ENCODE measurements around the gene SYT1.

Gene SYT1

DNA sequence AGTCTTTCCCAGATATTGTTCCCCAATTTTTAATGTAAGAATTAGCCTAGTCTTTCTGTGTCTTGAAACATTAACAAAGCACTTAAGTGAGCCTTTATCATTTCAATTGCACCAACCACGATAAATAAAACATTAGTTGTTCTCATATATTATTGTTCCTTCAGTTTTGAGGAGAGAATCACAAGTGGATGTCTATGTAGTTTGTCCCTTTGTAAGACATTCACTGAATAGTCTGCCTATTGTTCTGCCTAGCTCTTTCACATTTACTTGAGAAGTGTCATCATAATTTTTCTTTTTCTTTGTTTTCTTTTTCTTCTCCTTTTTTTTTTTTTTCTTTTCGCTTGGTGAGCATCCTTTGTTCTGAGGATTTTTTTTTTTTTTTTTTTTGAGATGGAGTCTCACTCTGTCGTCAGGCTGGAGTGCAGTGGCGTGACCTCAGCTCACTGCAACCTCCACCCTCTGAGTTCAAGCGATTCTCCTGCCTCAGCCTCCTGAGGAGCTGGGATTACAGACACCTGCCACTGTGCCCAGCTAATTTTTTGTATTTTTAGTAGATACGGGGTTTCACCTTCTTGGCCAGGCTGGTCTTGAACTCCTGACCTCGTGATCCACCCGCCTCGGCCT, 129.7 kb downstream of the SYT1 start:
- no peaks in the 10 kb centered on the region for H3K9me3 ChIP-seq (ENCODE audit: insufficient read depth, low read depth, low read length)
- no peaks in the 10 kb centered on the region; the same call in 1 of the 2 replicates for H3K36me3 ChIP-seq (ENCODE audit: insufficient read depth, low read depth, low read length)
- H3K27ac ChIP-seq (ENCODE audit: low read length), result no peak overlapping the region
- no peak overlapping the region for H3K4me3 ChIP-seq (ENCODE audit: low read length)
- peaks cover 4% of the 10 kb centered on the region; the same call in 1 of the 2 replicates for H3K4me1 ChIP-seq (ENCODE audit: insufficient read depth, low read length)
- no peaks in the 10 kb centered on the region for H3K27me3 ChIP-seq (ENCODE audit: insufficient read depth, low read length)
- H3K9ac ChIP-seq (ENCODE audit: low read depth, low read length), result no peak overlapping the region

DNA sequence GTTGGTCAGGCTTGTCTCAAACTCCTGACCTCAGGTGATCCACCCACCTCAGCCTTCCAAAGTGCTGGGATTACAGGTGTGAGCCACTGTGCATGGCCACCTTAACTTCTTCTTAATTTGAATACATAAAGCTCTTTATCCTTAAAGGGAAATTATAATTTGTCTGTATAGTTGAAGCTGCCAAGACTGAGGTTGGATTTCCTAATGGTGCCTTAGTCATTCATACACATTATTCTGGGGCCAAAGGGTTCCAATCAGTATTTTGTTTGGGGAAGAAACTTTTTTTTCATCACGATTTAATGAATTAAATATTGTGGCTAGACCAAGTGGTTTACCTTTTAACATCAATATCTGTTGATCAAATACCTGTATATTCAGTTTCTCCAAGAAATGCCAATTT, 135.9 kb downstream of the SYT1 start:
- H3K27ac ChIP-seq (ENCODE audit: low read length), result no peak overlapping the region
- H3K4me1 ChIP-seq (ENCODE audit: insufficient read depth, low read length), result peaks cover 17% of the 10 kb centered on the region; the same call in 1 of the 2 replicates
- H3K9ac ChIP-seq (ENCODE audit: low read depth, low read length), result no peak overlapping the region
- H3K27me3 ChIP-seq (ENCODE audit: insufficient read depth, low read length), result no peaks in the 10 kb centered on the region
- H3K4me3 ChIP-seq (ENCODE audit: low read length), result no peak overlapping the region
- no peaks in the 10 kb centered on the region; the same call in 1 of the 2 replicates for H3K36me3 ChIP-seq (ENCODE audit: insufficient read depth, low read depth, low read length)
- H3K9me3 ChIP-seq (ENCODE audit: insufficient read depth, low read depth, low read length), result no peaks in the 10 kb centered on the region

DNA sequence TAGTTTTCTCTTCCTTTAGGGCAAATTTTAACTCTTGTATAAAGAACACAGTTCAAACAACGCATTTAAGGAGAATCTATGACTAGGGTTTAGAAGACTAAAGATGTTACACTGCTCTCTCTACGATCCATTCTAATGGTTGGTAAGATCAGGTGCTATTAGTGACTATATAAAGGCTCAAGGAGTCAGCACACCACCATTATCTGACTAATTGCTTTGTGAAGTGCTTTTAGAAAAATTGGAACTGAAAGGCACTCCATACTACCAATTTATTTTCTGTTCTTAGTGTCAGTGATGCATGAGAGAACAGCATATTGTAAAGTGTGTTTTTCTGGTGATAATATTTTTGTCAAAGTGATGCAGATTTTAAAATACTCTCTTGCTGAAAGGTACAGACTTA, 136.8 kb downstream of the SYT1 start:
- Histone ChIP-seq H3K4me3 (ENCODE audit: low read length) (no peak overlapping the region), H3K9ac (ENCODE audit: low read depth, low read length) (no peak overlapping the region), H3K9me3 (ENCODE audit: insufficient read depth, low read depth, low read length) (no peaks in the 10 kb centered on the region), H3K36me3 (ENCODE audit: insufficient read depth, low read depth, low read length) (no peaks in the 10 kb centered on the region; the same call in 1 of the 2 replicates), H3K27ac (ENCODE audit: low read length) (no peak overlapping the region), H3K27me3 (ENCODE audit: insufficient read depth, low read length) (no peaks in the 10 kb centered on the region), H3K4me1 (ENCODE audit: insufficient read depth, low read length) (peaks cover 17% of the 10 kb centered on the region; the same call in 1 of the 2 replicates)

DNA sequence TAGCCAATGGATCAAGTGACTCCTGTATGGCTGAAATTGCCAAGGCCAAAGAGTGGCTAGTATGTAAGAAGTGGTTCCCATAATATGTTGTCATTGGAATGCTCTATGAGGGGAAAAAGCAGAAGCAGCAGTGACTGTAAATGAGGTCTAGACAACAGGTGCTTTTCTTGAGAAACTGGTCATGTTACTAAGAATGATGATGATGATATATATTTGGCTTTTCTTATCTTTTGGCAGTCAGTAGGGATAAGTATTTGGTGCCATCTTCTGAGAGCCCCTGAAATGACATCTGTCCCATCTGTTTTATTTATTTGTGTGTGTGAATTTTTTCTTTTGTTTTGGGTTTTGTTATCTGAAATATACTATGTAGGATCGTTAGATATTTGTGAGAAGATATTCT, 141.7 kb downstream of the SYT1 start:
- peaks cover 13% of the 10 kb centered on the region; the same call in 1 of the 2 replicates for H3K4me1 ChIP-seq (ENCODE audit: insufficient read depth, low read length)
- no peaks in the 10 kb centered on the region for H3K27me3 ChIP-seq (ENCODE audit: insufficient read depth, low read length)
- H3K36me3 ChIP-seq (ENCODE audit: insufficient read depth, low read depth, low read length), result no peaks in the 10 kb centered on the region
- no peak overlapping the region for H3K9ac ChIP-seq (ENCODE audit: low read depth, low read length)
- H3K27ac ChIP-seq (ENCODE audit: low read length), result no peak overlapping the region
- no peak overlapping the region for H3K4me3 ChIP-seq (ENCODE audit: low read length)
- H3K9me3 ChIP-seq (ENCODE audit: insufficient read depth, low read depth, low read length), result no peaks in the 10 kb centered on the region

DNA sequence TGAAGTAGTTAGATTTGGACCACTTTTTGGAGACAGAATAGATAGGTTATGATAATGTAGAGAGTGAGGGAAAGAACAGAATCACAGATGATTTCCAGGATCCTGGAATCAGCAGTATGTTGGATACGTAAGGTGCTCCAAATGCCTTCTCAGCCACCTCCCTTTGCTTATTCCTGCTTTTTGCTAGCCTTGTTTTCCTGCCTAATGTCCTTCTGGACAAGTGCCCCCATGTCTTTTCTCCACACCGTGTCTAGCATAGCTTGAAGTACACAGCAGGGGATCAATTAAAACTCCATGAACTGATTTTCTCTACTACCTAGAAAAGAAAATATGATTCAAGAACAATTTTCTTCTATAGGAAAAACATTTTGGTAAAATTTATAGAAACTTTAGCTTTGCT, 144.0 kb downstream of the SYT1 start:
- Histone ChIP-seq H3K4me1 (ENCODE audit: insufficient read depth, low read length) (no peaks in the 10 kb centered on the region), H3K9me3 (ENCODE audit: insufficient read depth, low read depth, low read length) (no peaks in the 10 kb centered on the region), H3K27me3 (ENCODE audit: insufficient read depth, low read length) (no peaks in the 10 kb centered on the region), H3K36me3 (ENCODE audit: insufficient read depth, low read depth, low read length) (no peaks in the 10 kb centered on the region), H3K4me3 (ENCODE audit: low read length) (no peak overlapping the region), H3K27ac (ENCODE audit: low read length) (no peak overlapping the region), H3K9ac (ENCODE audit: low read depth, low read length) (no peak overlapping the region)

DNA sequence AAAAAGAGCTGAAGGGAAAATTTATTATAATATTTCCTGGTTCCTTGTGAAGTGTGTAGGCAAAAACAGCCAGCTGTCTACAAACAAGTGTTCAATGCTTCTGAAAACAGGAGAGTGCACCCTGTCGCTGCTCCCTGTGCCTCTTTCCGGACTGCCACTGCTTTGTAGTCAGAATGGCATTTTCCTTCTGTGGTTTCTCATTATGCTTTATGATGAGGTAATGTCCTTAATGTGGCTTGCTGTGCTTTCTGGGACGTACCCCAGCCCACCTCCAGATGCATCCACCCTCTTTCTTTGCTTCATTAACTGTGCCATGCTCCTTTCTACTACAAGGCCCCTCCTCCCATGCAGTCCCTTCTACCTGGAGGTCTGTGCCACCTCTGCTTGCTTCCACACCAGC, 148.1 kb downstream of the SYT1 start:
- Histone ChIP-seq H3K27me3 (ENCODE audit: insufficient read depth, low read length) (no peaks in the 10 kb centered on the region), H3K9ac (ENCODE audit: low read depth, low read length) (no peak overlapping the region), H3K27ac (ENCODE audit: low read length) (no peak overlapping the region), H3K4me3 (ENCODE audit: low read length) (no peak overlapping the region), H3K4me1 (ENCODE audit: insufficient read depth, low read length) (no peaks in the 10 kb centered on the region), H3K36me3 (ENCODE audit: insufficient read depth, low read depth, low read length) (no peaks in the 10 kb centered on the region), H3K9me3 (ENCODE audit: insufficient read depth, low read depth, low read length) (no peaks in the 10 kb centered on the region)

DNA sequence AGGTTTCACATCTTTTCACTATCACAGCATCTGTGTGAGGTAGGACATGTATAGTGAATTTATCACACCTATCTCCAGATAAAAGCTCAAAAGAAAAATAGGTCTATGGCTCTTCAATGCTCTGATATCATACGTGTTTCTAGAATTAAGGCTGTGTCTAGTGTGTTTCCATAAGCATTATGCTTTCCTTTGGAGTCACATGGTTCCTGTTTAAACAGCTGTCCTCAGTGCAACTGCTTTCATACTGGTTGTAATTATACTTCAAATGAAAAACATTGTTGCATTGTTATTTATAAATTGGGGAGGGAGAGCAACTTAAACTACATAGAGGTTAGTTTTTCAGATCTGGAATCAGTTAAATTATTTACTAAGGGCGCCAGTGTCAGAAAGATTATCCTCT, 151.6 kb downstream of the SYT1 start:
- Histone ChIP-seq H3K9ac (ENCODE audit: low read depth, low read length) (no peak overlapping the region), H3K9me3 (ENCODE audit: insufficient read depth, low read depth, low read length) (no peaks in the 10 kb centered on the region), H3K36me3 (ENCODE audit: insufficient read depth, low read depth, low read length) (no peaks in the 10 kb centered on the region), H3K4me3 (ENCODE audit: low read length) (no peak overlapping the region), H3K27ac (ENCODE audit: low read length) (no peak overlapping the region), H3K4me1 (ENCODE audit: insufficient read depth, low read length) (peaks cover 4% of the 10 kb centered on the region; the same call in 1 of the 2 replicates), H3K27me3 (ENCODE audit: insufficient read depth, low read length) (no peaks in the 10 kb centered on the region)

DNA sequence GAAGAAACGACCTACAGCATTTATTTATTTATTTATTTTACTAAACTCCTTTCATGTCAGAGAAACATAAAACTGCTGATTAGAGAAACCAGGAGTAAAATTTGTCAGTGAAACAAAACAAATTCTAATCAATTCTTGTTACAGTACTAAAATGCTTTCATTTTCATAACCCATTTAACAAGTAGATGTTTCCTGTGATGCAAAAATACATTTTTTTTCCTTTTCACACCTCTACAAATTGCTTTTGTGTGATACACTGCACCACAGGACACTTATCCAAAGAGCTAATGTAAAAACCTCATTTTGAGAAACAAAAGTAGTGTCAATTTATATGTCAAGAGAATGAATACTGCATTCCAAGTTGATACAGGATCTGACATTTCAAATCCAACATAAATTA, 155.1 kb downstream of the SYT1 start:
- no peak overlapping the region for H3K9ac ChIP-seq (ENCODE audit: low read depth, low read length)
- H3K4me3 ChIP-seq (ENCODE audit: low read length), result no peak overlapping the region
- H3K4me1 ChIP-seq (ENCODE audit: insufficient read depth, low read length), result peaks cover 4% of the 10 kb centered on the region; the same call in 1 of the 2 replicates
- no peaks in the 10 kb centered on the region for H3K27me3 ChIP-seq (ENCODE audit: insufficient read depth, low read length)
- H3K36me3 ChIP-seq (ENCODE audit: insufficient read depth, low read depth, low read length), result no peaks in the 10 kb centered on the region
- H3K27ac ChIP-seq (ENCODE audit: low read length), result no peak overlapping the region
- no peaks in the 10 kb centered on the region for H3K9me3 ChIP-seq (ENCODE audit: insufficient read depth, low read depth, low read length)

DNA sequence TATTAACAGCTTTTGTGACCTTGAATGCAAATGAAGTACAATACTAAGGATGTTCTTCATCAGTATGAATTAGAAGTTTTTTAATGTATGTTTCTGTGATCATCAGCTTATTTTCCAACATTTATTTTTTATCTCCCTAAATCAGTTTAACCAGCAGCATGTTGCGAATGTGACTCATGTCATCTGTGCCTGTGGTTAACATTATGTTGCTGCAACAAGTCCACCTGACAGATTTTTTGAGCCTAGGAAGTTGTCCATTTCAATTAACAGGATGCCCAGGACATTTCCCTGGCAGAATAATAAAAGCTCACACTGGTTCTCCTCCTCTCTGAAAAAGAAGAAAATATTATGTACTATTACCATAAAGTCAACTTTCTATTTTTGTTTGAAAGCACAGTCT, 155.5 kb downstream of the SYT1 start:
- Histone ChIP-seq H3K27ac (ENCODE audit: low read length) (no peak overlapping the region), H3K4me3 (ENCODE audit: low read length) (no peak overlapping the region), H3K9me3 (ENCODE audit: insufficient read depth, low read depth, low read length) (no peaks in the 10 kb centered on the region), H3K27me3 (ENCODE audit: insufficient read depth, low read length) (no peaks in the 10 kb centered on the region), H3K4me1 (ENCODE audit: insufficient read depth, low read length) (peaks cover 4% of the 10 kb centered on the region; the same call in 1 of the 2 replicates), H3K9ac (ENCODE audit: low read depth, low read length) (no peak overlapping the region), H3K36me3 (ENCODE audit: insufficient read depth, low read depth, low read length) (no peaks in the 10 kb centered on the region)

DNA sequence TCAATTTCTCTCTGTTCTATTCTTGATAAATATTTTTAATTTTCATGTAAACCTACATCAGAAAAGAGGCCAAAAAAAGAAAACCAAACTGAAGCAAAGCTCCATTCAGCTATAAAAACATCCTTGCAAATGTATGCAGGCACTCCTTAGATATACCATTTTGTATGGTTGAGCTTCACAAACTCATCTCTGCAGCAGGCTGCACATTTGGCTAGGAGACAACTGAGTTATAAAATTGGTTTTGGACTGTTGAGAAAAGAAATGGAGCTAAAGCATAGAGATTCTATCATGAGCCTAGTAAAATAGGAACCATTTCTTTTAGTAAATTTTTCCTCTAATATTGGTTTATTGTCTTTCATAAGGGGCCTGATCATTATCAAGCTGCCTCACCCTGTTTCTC, 156.4 kb downstream of the SYT1 start:
- H3K4me3 ChIP-seq (ENCODE audit: low read length), result no peak overlapping the region
- H3K9me3 ChIP-seq (ENCODE audit: insufficient read depth, low read depth, low read length), result no peaks in the 10 kb centered on the region
- H3K9ac ChIP-seq (ENCODE audit: low read depth, low read length), result no peak overlapping the region
- H3K36me3 ChIP-seq (ENCODE audit: insufficient read depth, low read depth, low read length), result no peaks in the 10 kb centered on the region
- peaks cover 4% of the 10 kb centered on the region; the same call in 1 of the 2 replicates for H3K4me1 ChIP-seq (ENCODE audit: insufficient read depth, low read length)
- H3K27me3 ChIP-seq (ENCODE audit: insufficient read depth, low read length), result no peaks in the 10 kb centered on the region
- H3K27ac ChIP-seq (ENCODE audit: low read length), result no peak overlapping the region

DNA sequence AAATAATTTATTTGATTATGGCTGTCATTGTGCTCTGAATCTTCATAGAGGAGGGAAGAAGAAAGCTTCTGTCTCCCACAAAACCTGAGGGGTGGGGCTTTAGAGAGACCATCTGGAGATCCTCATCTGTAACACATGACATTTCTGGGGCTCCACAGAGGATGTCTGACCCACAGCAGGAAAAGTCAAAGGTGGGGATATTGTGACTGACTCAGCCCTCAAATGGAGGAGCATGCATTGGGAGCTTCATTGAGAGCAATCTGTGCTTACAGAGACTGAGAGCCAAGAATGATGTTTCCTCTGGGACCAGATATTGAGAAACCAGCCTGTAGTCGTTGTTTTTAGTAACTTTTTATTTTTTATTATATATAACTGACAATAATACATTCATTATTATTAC, 158.7 kb downstream of the SYT1 start:
- no peak overlapping the region for H3K4me3 ChIP-seq (ENCODE audit: low read length)
- no peaks in the 10 kb centered on the region for H3K9me3 ChIP-seq (ENCODE audit: insufficient read depth, low read depth, low read length)
- H3K27me3 ChIP-seq (ENCODE audit: insufficient read depth, low read length), result no peaks in the 10 kb centered on the region
- H3K9ac ChIP-seq (ENCODE audit: low read depth, low read length), result no peak overlapping the region
- no peaks in the 10 kb centered on the region for H3K36me3 ChIP-seq (ENCODE audit: insufficient read depth, low read depth, low read length)
- H3K27ac ChIP-seq (ENCODE audit: low read length), result no peak overlapping the region
- H3K4me1 ChIP-seq (ENCODE audit: insufficient read depth, low read length), result peaks cover 4% of the 10 kb centered on the region; the same call in 1 of the 2 replicates

DNA sequence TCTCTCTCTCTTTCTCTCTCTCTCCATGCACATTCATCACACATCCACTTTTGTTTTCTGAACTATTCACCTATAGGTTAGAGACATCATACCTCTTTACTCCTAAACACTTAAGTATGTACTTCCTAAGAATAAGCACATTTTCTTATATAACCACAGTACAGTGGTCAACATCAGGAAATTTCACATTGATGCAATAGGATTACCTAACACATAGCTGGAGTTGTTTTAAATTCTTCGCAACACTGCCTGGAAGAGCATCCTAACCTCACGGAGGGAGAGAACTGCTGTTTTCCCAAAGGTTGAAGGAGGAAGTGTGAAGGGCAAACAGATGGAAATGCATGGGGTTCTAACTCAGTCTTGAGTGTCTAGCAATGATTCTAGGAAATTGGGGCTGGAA, 159.2 kb downstream of the SYT1 start:
- peaks cover 4% of the 10 kb centered on the region; the same call in 1 of the 2 replicates for H3K4me1 ChIP-seq (ENCODE audit: insufficient read depth, low read length)
- H3K27me3 ChIP-seq (ENCODE audit: insufficient read depth, low read length), result no peaks in the 10 kb centered on the region
- no peak overlapping the region for H3K9ac ChIP-seq (ENCODE audit: low read depth, low read length)
- no peaks in the 10 kb centered on the region for H3K36me3 ChIP-seq (ENCODE audit: insufficient read depth, low read depth, low read length)
- no peak overlapping the region for H3K27ac ChIP-seq (ENCODE audit: low read length)
- H3K4me3 ChIP-seq (ENCODE audit: low read length), result no peak overlapping the region
- H3K9me3 ChIP-seq (ENCODE audit: insufficient read depth, low read depth, low read length), result no peaks in the 10 kb centered on the region

All from iPS-20b (cell line).